Adrenal gland (tissue), 5 donors: Measurements from ENCODE around the gene C1orf167.

Experiments
- CTCF ChIP-seq, 6 experiments: fragments of 450-650 bp in 4 of 6; fragments of 200-600 bp in 2 of 6; sonication (generic) in 1 of 6; IDR thresholded peaks; 1 replicate in 5 of 6; 2 replicates in 1 of 6; pipeline versions ENCODE4 v1.5.1 to v1.8.0; 2016 to 2021; ENCODE audit warnings: antibody characterized with exemption in 6 of 6, mild to moderate bottlenecking in 2 of 6, moderate library complexity in 1 of 6
- POLR2A ChIP-seq, 2 donors: fragments of 450-650 bp; IDR thresholded peaks; one replicate each; pipeline ENCODE4 v1.6.1; 2017; ENCODE audit warnings: antibody characterized with exemption in 2 of 2, mild to moderate bottlenecking in 2 of 2, moderate library complexity in 1 of 2
- donor health status: DM: no; HTN: no; CAD: no.

GRCh38 chr1:11751087-11751486, 10.9 kb upstream of the C1orf167 start:
- TF ChIP-seq CTCF (IDR thresholded peaks at IDR 0.05) (no peak), POLR2A (IDR thresholded peaks at IDR 0.05) (no peak)
